ENCODE results near the gene EPHB2. TPM values are rescaled to one million over a fixed set of nuclear protein-coding genes. Genes with fewer than 3 reads are reported as not detected.

EPHB2 gene
- total and polyA plus RNA-seq, 7 experiments from 2014 or later = 0.27 to 2.2 (median 0.49) TPM; not detected in 3

- ChIA-PET POLR2A (no interaction called here), CTCF (no interaction called here)
- Mint-ChIP-seq H3K36me3 (no peaks in the 10 kb centered on the region), H3K27ac (no peak overlapping the region), H3K27me3 (peaks cover 15 to 27% (median 26%) of the 10 kb centered on the region in 5 donors), H3K4me1 (peaks cover 0 to 4% (median 0%) of the 10 kb centered on the region in 7 donors), H3K9me3 (no peaks in the 10 kb centered on the region), H3K4me3 (no peak overlapping the region)
- Histone ChIP-seq H3K27me3 (ENCODE audit: control insufficient read depth in 2 of 2, insufficient read depth in 2 of 2, low read length in 2 of 2) (no peaks in the 10 kb centered on the region), H3K9me3 (ENCODE audit: control insufficient read depth in 2 of 3, low read length in 3 of 3) (no peaks in the 10 kb centered on the region), H3K36me3 (ENCODE audit: control insufficient read depth in 2 of 3, insufficient read depth in 3 of 3, low read length in 3 of 3) (no peaks in the 10 kb centered on the region), H3K4me1 (ENCODE audit: control insufficient read depth in 2 of 2, insufficient read depth in 2 of 2, low read length in 2 of 2) (no peaks in the 10 kb centered on the region), H3K27ac (ENCODE audit: low read depth, low read length) (no peak overlapping the region), H3K4me3 (ENCODE audit: low read length) (no peak overlapping the region)
- ATAC-seq (no peak), DNase-seq (no peak)
- intact Hi-C loops (cut with micrococcal nuclease) = no loop called here
Measured at GRCh38 chr1:22850681-22851080, 140.0 kb downstream of the EPHB2 start.

GRCh38 chr1:22851517-22851916 is 140.9 kb downstream of the EPHB2 start:
- no peak overlapping the region for H3K4me3 Mint-ChIP-seq
- CTCF ChIA-PET = no interaction called here
- ATAC-seq (no peak), DNase-seq (no peak)
- Histone ChIP-seq H3K36me3 (ENCODE audit: control insufficient read depth in 2 of 3, insufficient read depth in 3 of 3, low read length in 3 of 3) (no peaks in the 10 kb centered on the region), H3K4me3 (ENCODE audit: low read length) (no peak overlapping the region), H3K27me3 (ENCODE audit: control insufficient read depth in 2 of 2, insufficient read depth in 2 of 2, low read length in 2 of 2) (no peaks in the 10 kb centered on the region), H3K27ac (ENCODE audit: low read depth, low read length) (no peak overlapping the region), H3K9me3 (ENCODE audit: control insufficient read depth in 2 of 3, low read length in 3 of 3) (no peaks in the 10 kb centered on the region), H3K4me1 (ENCODE audit: control insufficient read depth in 2 of 2, insufficient read depth in 2 of 2, low read length in 2 of 2) (no peaks in the 10 kb centered on the region)
- no peak overlapping the region for H3K27ac Mint-ChIP-seq
- no peaks in the 10 kb centered on the region for H3K9me3 Mint-ChIP-seq
- peaks cover 0 to 3% (median 0%) of the 10 kb centered on the region in 7 donors for H3K4me1 Mint-ChIP-seq
- intact Hi-C loops (cut with micrococcal nuclease) = no loop called here
- peaks cover 12 to 24% (median 21%) of the 10 kb centered on the region in 5 donors for H3K27me3 Mint-ChIP-seq
- no peaks in the 10 kb centered on the region for H3K36me3 Mint-ChIP-seq
- POLR2A ChIA-PET = no interaction called here

- Histone ChIP-seq H3K27ac (ENCODE audit: low read depth, low read length) (no peak overlapping the region), H3K4me1 (ENCODE audit: control insufficient read depth in 2 of 2, insufficient read depth in 2 of 2, low read length in 2 of 2) (no peaks in the 10 kb centered on the region), H3K27me3 (ENCODE audit: control insufficient read depth in 2 of 2, insufficient read depth in 2 of 2, low read length in 2 of 2) (no peaks in the 10 kb centered on the region), H3K4me3 (ENCODE audit: low read length) (no peak overlapping the region), H3K9me3 (ENCODE audit: control insufficient read depth in 2 of 3, low read length in 3 of 3) (no peaks in the 10 kb centered on the region), H3K36me3 (ENCODE audit: control insufficient read depth in 2 of 3, insufficient read depth in 3 of 3, low read length in 3 of 3) (no peaks in the 10 kb centered on the region)
- intact Hi-C loops (cut with micrococcal nuclease) = no loop called here
- DNase-seq (no peak), ATAC-seq (no peak)
- POLR2A ChIA-PET = no interaction called here
- Mint-ChIP-seq H3K27ac (no peak overlapping the region), H3K4me1 (no peaks in the 10 kb centered on the region), H3K27me3 (peaks cover 5 to 20% (median 14%) of the 10 kb centered on the region in 5 donors), H3K4me3 (no peak overlapping the region), H3K9me3 (no peaks in the 10 kb centered on the region), H3K36me3 (no peaks in the 10 kb centered on the region)
- CTCF ChIA-PET = no interaction called here
Measured at GRCh38 chr1:22852144-22852655, 141.6 kb downstream of the EPHB2 start.

DNA sequence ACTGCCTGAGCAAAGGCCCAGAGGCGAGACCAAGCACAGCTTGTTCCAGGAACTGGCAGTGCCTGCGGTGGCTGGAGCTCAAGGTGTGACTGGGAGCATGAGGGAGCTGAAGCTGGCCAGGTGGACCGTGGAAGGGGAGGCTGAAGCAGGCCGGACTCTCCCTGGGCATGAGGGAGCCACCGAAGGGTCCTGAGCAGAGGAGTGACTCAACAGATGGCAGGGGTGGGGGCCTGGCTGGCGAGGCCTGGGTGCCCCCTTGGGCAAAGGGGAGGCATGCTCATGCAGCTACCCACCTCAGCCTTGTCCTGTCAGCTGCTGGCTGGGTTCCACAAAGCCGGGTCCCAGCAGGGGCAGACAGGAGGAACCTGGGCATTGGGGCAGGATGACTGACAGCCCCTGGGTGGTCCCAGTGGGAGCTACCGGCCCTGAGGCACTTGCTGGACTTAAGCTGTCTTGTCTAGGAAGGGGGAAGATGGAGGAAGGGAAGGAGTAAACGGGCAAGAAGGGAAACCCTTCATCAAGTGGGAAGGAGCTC is 143.1 kb downstream of the EPHB2 start:
- POLR2A ChIA-PET = no interaction called here

GRCh38 chr1:22854688-22855565 is 144.3 kb downstream of the EPHB2 start:
- no peak overlapping the region for H3K27ac ChIP-seq (ENCODE audit: low read depth, low read length)
- no peaks in the 10 kb centered on the region for H3K36me3 Mint-ChIP-seq

More for the DNA sequence above, 143.1 kb downstream of the EPHB2 start:
- no peak overlapping the region for H3K4me3 Mint-ChIP-seq
- CTCF ChIA-PET = no interaction called here
- Histone ChIP-seq H3K36me3 (ENCODE audit: control insufficient read depth in 2 of 3, insufficient read depth in 3 of 3, low read length in 3 of 3) (no peaks in the 10 kb centered on the region), H3K9me3 (ENCODE audit: control insufficient read depth in 2 of 3, low read length in 3 of 3) (no peaks in the 10 kb centered on the region), H3K27me3 (ENCODE audit: control insufficient read depth in 2 of 2, insufficient read depth in 2 of 2, low read length in 2 of 2) (no peaks in the 10 kb centered on the region), H3K27ac (ENCODE audit: low read depth, low read length) (no peak overlapping the region), H3K4me3 (ENCODE audit: low read length) (no peak overlapping the region), H3K4me1 (ENCODE audit: control insufficient read depth in 2 of 2, insufficient read depth in 2 of 2, low read length in 2 of 2) (no peaks in the 10 kb centered on the region)
- H3K4me1 Mint-ChIP-seq = no peaks in the 10 kb centered on the region
- intact Hi-C loops (cut with micrococcal nuclease) = no loop called here
- H3K9me3 Mint-ChIP-seq = no peaks in the 10 kb centered on the region
- no peaks in the 10 kb centered on the region for H3K36me3 Mint-ChIP-seq
- no peak overlapping the region for H3K27ac Mint-ChIP-seq
- DNase-seq (no peak), ATAC-seq (no peak)
- peaks cover under 1 to 12% (median 5%) of the 10 kb centered on the region in 5 donors for H3K27me3 Mint-ChIP-seq

GRCh38 chr1:22855668-22856606 is 145.3 kb downstream of the EPHB2 start:
- no peak overlapping the region for H3K27ac ChIP-seq (ENCODE audit: low read depth, low read length)
- H3K9me3 Mint-ChIP-seq = no peaks in the 10 kb centered on the region
- DNase-seq = no peak
- intact Hi-C loops (cut with micrococcal nuclease) = no loop called here
- no peak overlapping the region for H3K4me3 Mint-ChIP-seq
- peaks cover 0 to 7% (median 3%) of the 10 kb centered on the region in 5 donors for H3K27me3 Mint-ChIP-seq
- H3K36me3 Mint-ChIP-seq = no peaks in the 10 kb centered on the region
- H3K4me1 ChIP-seq (ENCODE audit: control insufficient read depth in 2 of 2, insufficient read depth in 2 of 2, low read length in 2 of 2) = no peaks in the 10 kb centered on the region
- no peaks in the 10 kb centered on the region for H3K9me3 ChIP-seq (ENCODE audit: control insufficient read depth in 2 of 3, low read length in 3 of 3)
- no peak overlapping the region for H3K27ac Mint-ChIP-seq
- no peaks in the 10 kb centered on the region for H3K36me3 ChIP-seq (ENCODE audit: control insufficient read depth in 2 of 3, insufficient read depth in 3 of 3, low read length in 3 of 3)
- ChIA-PET POLR2A (no interaction called here), CTCF (no interaction called here)
- H3K4me1 Mint-ChIP-seq = no peaks in the 10 kb centered on the region
- H3K27me3 ChIP-seq (ENCODE audit: control insufficient read depth in 2 of 2, insufficient read depth in 2 of 2, low read length in 2 of 2) = no peaks in the 10 kb centered on the region
- no peak for ATAC-seq
- no peak overlapping the region for H3K4me3 ChIP-seq (ENCODE audit: low read length)

More at GRCh38 chr1:22854688-22855565, 144.3 kb downstream of the EPHB2 start:
- Mint-ChIP-seq H3K9me3 (no peaks in the 10 kb centered on the region), H3K4me3 (no peak overlapping the region), H3K27ac (no peak overlapping the region), H3K27me3 (peaks cover 0 to 12% (median 5%) of the 10 kb centered on the region in 5 donors), H3K4me1 (no peaks in the 10 kb centered on the region)
- H3K27me3 ChIP-seq (ENCODE audit: control insufficient read depth in 2 of 2, insufficient read depth in 2 of 2, low read length in 2 of 2) = no peaks in the 10 kb centered on the region
- intact Hi-C loops (cut with micrococcal nuclease) = no loop called here
- ChIA-PET POLR2A (no interaction called here), CTCF (no interaction called here)
- H3K4me1 ChIP-seq (ENCODE audit: control insufficient read depth in 2 of 2, insufficient read depth in 2 of 2, low read length in 2 of 2) = no peaks in the 10 kb centered on the region
- DNase-seq (no peak), ATAC-seq (no peak)
- H3K36me3 ChIP-seq (ENCODE audit: control insufficient read depth in 2 of 3, insufficient read depth in 3 of 3, low read length in 3 of 3) = no peaks in the 10 kb centered on the region
- H3K9me3 ChIP-seq (ENCODE audit: control insufficient read depth in 2 of 3, low read length in 3 of 3) = no peaks in the 10 kb centered on the region
- H3K4me3 ChIP-seq (ENCODE audit: low read length) = no peak overlapping the region

Measured in naive thymus-derived CD4-positive, alpha-beta T cell (primary cell).